ENCODE measurements around the gene PKP3.

GRCh38 chr11:429931-430456, 36.0 kb downstream of the PKP3 start:
- no peak for TF ChIP-seq POLR2A (IDR thresholded peaks at IDR 0.05; ENCODE audit: low read length)
- TF ChIP-seq KDM1A (IDR thresholded peaks at IDR 0.05; ENCODE audit: low read depth), result no peak
- no peak for TF ChIP-seq CTCF (IDR thresholded peaks at IDR 0.05)
- TF ChIP-seq REST (IDR thresholded peaks at IDR 0.05), result no peak
- no peak for TF ChIP-seq EP300 (IDR thresholded peaks at IDR 0.05)
- TF ChIP-seq SMC3 (IDR thresholded peaks at IDR 0.05), result no peak
- TF ChIP-seq BCL3 (IDR thresholded peaks at IDR 0.05), result no peak
- no peak for TF ChIP-seq CHD4 (IDR thresholded peaks at IDR 0.05; ENCODE audit: borderline replicate concordance)
- no peak for TF ChIP-seq JUN (IDR thresholded peaks at IDR 0.05)
- TF ChIP-seq MAX (IDR thresholded peaks at IDR 0.05), result no peak
- TF ChIP-seq CHD2 (IDR thresholded peaks at IDR 0.05; ENCODE audit: low read length, partially characterized antibody), result no peak
- TF ChIP-seq RCOR1 (IDR thresholded peaks at IDR 0.05; ENCODE audit: low read depth, low read length), result no peak
